Epithelial cell of prostate (primary cell): Measurements from ENCODE around the gene PFKP.
A peak's percentile ranks its signal among the peaks of the same experiment; 100 is the strongest.
"Not testable (repeated sequence)": the region's sequence is repeated elsewhere in the genome, so short reads cannot be mapped to it uniquely, and the experiment has no call there.

Experiments
- DNase-seq: peaks from one replicate; pipeline ENCODE4 v3.0.0-alpha.2; 2011; ENCODE audit warnings: low read depth, low spot score
- H3K27ac ChIP-seq: fragments of 450-650 bp; 2 replicates; pipeline ENCODE4 v1.5.1; 2017; ENCODE audit warnings: mild to moderate bottlenecking

PFKP gene

GRCh38 chr10:3046210-3046779 is 21.1 kb upstream of the PFKP start:
- H3K27ac ChIP-seq: no peak overlapping the region
- no peak for DNase-seq

DNA sequence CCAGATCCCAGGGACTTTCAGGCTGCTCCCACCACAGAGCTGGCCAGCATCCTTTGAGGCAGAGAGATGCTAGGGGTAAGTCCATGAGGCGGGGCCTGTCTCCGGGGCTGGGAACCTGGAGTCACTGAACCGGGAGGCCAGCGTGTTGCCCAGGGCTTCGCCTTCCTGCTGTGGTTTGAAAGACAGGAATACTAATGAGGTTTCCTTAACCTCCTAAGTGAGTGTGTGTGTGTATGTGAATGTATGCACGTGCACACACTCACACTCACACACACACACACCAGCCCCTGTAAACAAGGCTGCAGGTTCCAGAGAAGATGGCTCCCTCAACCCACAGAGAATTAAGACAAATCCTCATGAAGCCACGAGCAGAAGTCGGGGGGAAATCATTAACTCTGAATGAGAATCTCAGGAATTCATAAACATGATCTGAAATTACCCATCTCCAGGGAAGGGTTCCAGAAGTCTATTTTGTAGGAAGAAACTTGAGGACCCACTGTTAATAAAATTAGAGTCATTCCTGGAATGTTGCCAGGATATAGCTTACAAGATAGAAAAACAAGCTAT is 20.3 kb upstream of the PFKP start:
- no peak for DNase-seq
- H3K27ac ChIP-seq: no peak overlapping the region

DNA sequence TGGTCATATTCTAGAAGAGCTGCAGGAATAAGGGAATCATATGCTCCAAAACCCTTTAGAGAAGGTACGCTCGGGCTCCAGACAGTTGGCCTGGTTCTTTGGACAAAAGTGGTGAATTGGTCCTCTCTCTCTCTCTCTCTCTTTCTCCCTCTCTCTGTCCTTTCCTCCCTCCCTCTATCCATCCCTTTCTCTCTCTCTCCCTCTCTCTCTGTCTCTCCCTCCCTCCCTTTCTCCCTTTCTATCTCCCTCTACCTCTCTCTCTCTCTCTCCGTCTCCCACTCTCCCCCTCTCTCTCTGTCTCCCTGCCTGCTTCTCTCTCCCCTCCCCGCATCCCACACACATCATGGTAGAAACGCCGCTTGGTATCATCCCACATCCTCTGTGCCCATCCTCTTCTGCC is 19.8 kb upstream of the PFKP start:
- DNase-seq: no peak
- no peak overlapping the region for H3K27ac ChIP-seq

DNA sequence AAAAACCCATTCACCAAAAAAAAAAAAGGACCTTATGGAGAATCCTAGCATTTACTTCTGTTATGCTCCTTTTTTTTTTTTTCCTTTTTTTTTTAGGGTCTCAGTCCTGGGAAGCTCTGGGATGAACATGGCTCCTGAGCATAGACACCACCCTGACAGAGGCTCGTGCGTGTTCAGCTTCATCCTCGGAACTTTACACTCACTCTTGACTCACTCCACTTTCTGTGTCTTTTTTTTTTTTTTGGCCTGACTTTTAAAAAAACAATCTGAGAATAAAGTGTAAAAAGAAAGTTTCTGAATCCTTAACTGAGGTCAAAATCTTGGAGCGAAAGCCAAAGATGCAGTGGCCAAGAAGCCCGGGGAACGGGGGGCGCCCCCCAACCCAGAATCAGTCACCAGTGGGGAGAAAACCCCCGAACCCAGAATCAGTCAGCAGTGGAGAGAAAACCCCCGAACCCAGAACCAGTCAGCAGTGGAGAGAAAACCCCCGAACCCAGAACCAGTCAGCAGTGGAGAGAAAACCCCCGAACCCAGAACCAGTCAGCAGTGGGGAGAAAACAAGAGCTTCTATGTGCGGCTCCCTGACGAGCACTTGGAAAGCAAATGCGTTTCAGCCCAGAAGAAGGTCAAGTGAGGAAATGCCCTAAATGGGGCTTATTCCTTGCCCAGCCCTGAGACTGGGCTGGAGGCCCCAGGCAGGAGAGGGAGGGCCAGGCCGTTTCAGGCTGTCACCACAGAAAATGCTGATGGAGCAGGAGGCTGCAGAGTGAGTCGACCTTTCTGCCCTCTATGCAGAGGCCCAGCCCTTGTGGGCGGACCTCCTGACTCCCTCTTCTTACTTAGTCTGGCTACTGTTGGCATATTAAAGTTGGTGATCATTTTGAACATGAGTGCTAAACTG is 19.0 kb upstream of the PFKP start:
- DNase-seq: no peak
- no peak overlapping the region for H3K27ac ChIP-seq

DNA sequence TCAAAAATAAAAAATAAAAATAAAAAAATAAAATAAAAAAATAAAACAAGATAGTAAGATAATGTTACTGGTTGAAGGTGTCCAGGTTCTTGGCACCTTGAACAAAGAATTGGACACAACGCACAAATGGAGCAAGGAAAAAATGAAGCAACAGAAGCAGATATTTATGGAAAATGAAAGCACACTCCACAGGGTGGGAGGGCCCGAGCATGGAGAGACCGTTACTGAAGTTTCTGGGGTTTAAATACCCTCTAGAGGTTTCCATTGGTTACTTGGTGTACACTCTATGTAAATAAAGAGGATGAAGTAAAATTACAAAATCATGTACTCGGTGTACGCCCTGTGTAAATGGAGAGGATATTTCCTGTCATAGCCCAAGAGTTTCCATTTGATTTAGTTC is 15.7 kb upstream of the PFKP start:
- no peak for DNase-seq
- H3K27ac ChIP-seq: no peak overlapping the region

- H3K27ac ChIP-seq: no peak overlapping the region
Observed at GRCh38 chr10:3053155-3053554, 14.2 kb upstream of the PFKP start.

GRCh38 chr10:3054183-3054850 is 13.0 kb upstream of the PFKP start:
- no peak overlapping the region for H3K27ac ChIP-seq
- no peak for DNase-seq

More at GRCh38 chr10:3053155-3053554, 14.2 kb upstream of the PFKP start:
- DNase-seq: no peak

GRCh38 chr10:3054851-3055199 is 12.5 kb upstream of the PFKP start:
- DNase-seq: no peak
- no peak overlapping the region for H3K27ac ChIP-seq

GRCh38 chr10:3056280-3057037 is 10.9 kb upstream of the PFKP start:
- no peak overlapping the region for H3K27ac ChIP-seq
- DNase-seq: no peak

DNA sequence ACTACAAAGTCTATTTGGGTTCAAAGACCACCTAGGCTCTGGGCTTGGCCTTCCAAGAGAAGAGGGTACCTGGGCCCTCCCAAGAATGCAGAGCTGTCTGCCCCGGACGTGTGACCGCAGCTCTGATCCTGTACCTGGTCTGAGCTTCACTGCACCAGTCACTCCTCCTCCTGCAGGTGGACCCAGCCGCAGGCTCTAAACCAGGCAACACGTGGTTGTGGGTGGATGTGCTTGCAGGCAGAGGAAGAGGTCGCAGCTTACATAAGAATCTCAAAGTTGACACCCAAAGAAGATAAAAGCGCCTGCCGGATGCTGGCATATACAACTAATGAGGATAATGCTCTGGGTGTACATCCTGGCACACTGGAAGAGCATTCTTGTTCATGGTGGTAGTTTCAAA is 9.4 kb upstream of the PFKP start:
- H3K27ac ChIP-seq: no peak overlapping the region
- DNase-seq: no peak

- DNase-seq: no peak
- H3K27ac ChIP-seq: no peak overlapping the region
Observed at GRCh38 chr10:3059974-3060373, 7.4 kb upstream of the PFKP start.

- H3K27ac ChIP-seq: no peak overlapping the region
- DNase-seq: no peak
Observed at GRCh38 chr10:3060481-3060889, 6.9 kb upstream of the PFKP start.

DNA sequence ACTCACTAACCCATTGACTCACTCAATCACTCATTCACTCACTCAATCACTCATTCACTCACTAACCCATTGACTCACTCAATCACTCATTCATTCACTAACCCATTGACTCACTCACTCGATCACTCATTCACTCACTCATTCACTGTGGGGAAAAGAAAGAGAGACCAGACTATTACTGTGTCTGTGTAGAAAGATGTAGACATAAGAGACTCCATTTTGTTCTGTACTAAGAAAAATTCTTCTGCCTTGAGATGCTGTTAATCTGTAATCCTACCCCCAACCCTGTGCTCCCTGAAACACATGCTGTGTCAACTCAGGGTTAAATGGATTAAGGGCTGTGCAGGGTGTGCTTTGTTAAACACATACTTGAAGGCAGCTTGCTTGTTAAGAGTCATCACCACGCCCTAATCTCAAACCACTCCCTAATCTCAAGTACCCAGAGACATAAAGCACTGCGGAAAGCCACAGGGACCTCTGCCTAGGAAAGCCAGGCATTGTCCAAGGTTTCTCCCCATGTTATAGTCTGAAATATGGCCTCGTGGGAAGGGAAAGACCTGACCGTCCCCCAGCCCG is 5.9 kb upstream of the PFKP start:
- H3K27ac ChIP-seq, DNase-seq: not testable (repeated sequence)

DNA sequence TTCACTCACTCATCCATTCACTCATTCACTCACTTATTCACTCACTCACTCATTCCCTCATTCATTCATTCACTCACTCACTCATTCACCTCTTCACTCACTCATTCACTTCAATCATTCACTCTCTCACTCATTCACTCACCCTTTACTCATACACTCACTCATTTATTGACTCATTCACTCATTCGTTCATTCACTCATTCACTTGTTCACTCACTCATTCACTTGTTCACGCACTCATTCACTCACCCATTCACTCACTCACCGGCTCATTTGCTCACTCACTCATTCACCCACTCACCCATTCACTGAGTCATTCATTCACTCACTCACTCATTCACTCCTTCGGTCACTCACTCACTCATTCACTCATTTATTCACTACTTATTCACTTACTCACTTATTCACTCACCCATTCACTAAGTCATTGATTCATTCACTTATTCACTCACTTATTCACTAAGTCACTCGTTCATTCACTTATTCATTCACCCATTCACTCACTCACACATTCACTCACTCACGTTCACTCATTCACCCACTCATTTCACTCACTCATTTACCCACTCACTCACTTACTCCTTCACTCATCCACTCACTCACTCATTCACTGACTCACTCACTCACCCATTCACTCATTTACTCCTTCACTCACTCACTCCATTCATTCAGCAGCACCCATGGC is 4.7 kb upstream of the PFKP start:
- no peak for DNase-seq
- H3K27ac ChIP-seq: no peak overlapping the region

DNA sequence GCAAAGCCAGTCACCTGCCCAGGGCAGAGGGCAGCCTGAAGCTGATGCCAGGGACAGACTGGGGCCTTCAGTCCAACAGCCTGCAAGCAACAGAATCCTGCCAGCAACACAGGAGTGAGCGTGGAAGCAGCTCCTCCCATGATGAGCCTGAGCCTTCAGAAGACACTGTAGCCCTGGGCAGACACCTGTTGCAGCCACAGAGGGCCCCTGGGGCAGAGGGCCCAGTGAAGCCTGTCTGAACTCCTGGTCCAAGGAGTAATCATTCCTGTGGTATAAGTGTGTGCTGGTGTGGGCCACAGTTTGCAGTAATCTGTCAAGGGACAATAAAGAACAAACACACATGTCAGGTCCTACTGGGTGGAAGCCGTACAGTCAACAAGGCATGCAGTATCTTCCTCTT is 2.9 kb upstream of the PFKP start:
- H3K27ac ChIP-seq: no peak overlapping the region
- no peak for DNase-seq

GRCh38 chr10:3065622-3066021 is 1.7 kb upstream of the PFKP start:
- no peak for DNase-seq
- H3K27ac ChIP-seq: no peak overlapping the region

GRCh38 chr10:3066317-3067117 is 831 bp upstream of the PFKP start:
- DNase-seq: no peak
- H3K27ac ChIP-seq: no peak overlapping the region

DNA sequence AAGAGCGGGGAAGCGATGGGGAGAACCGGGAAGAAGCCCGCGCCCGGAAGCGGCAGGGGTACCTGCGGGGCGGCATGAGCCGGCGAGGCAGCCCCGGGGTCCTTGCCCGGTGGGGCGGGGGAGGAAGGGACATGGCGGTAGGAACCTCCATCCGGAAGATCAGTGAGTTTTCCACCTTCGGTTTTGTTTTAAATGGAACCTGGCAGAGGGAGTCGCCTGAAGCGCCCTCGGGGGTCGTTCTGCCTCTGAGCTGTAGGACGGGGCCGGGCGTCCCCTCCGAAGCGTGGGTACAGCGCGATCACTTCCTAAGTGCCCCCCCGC is 471 bp downstream of the PFKP start:
- peak overlapping the region; percentile 51 for H3K27ac ChIP-seq
- no peak for DNase-seq
